Measurements from ENCODE around the gene UGGT2. TPM values are rescaled to one million over a fixed set of nuclear protein-coding genes. Genes with fewer than 3 reads are reported as not detected.

UGGT2 gene
- total RNA-seq, 4 donors from 2014 or later, result 17.5 to 29.9 (median 25.2) TPM

DNA sequence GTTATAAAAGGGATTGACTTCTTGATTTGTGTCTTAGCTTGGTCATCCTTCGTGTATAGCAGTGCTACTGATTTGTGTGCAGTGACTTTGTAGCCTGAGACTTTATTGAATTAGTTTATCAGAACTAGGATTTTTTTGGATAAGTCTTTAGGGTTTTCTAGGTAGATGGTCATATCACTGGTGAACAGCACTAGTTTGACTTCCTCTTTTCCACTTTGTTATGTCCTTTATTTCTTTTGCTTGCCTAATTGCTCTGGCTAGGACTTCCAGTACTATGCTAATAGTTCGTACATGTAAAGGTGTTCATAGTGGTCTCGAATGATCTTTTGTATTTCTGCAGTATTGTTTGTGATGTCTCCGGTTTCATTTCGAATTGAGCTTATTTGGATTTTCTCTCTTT, 230.9 kb downstream of the UGGT2 start:
- DNase-seq, result no peak
- H3K27me3 ChIP-seq, result no peaks in the 10 kb centered on the region
- H3K36me3 ChIP-seq, result peaks cover 0 to 4% (median 0%) of the 10 kb centered on the region in 3 donors
- H3K27ac ChIP-seq, result no peak overlapping the region
- H3K4me1 ChIP-seq, result no peaks in the 10 kb centered on the region
- no peaks in the 10 kb centered on the region for H3K9me3 ChIP-seq
- H3K4me3 ChIP-seq, result no peak overlapping the region
- no peak for TF ChIP-seq POLR2A (IDR thresholded peaks at IDR 0.05)
- TF ChIP-seq, protein P1, sequence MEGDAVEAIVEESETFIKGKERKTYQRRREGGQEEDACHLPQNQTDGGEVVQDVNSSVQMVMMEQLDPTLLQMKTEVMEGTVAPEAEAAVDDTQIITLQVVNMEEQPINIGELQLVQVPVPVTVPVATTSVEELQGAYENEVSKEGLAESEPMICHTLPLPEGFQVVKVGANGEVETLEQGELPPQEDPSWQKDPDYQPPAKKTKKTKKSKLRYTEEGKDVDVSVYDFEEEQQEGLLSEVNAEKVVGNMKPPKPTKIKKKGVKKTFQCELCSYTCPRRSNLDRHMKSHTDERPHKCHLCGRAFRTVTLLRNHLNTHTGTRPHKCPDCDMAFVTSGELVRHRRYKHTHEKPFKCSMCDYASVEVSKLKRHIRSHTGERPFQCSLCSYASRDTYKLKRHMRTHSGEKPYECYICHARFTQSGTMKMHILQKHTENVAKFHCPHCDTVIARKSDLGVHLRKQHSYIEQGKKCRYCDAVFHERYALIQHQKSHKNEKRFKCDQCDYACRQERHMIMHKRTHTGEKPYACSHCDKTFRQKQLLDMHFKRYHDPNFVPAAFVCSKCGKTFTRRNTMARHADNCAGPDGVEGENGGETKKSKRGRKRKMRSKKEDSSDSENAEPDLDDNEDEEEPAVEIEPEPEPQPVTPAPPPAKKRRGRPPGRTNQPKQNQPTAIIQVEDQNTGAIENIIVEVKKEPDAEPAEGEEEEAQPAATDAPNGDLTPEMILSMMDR (IDR thresholded peaks at IDR 0.05), result no peak

GRCh38 chr13:95814495-95814894, 238.7 kb downstream of the UGGT2 start:
- H3K4me3 ChIP-seq, result no peak overlapping the region
- no peak for TF ChIP-seq POLR2A (IDR thresholded peaks at IDR 0.05)
- no peak overlapping the region for H3K27ac ChIP-seq
- no peaks in the 10 kb centered on the region for H3K36me3 ChIP-seq
- no peak for DNase-seq
- no peaks in the 10 kb centered on the region for H3K4me1 ChIP-seq
- H3K9me3 ChIP-seq, result no peaks in the 10 kb centered on the region
- H3K27me3 ChIP-seq, result no peaks in the 10 kb centered on the region

DNA sequence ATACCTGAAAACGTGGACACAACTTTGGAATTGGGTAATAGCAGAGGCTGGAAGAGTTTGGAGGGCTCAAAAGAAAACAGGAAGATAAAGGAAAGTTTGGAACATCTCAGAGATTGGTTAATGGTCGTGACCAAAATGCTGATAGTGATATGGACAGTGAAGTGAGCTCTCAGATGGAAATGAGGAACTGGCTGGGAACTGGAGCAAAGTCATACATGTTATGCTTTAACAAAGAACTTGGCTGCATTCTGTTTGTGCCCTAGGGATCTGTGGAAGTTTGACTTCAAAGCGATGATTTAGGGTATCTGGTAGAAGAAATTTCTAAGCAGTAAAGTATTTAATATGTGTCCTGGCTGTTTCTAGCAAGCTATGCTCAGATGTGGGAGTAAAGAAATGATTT, 240.1 kb downstream of the UGGT2 start:
- H3K4me3 ChIP-seq, result no peak overlapping the region
- no peak for TF ChIP-seq POLR2A (IDR thresholded peaks at IDR 0.05)
- TF ChIP-seq, protein P1 (IDR thresholded peaks at IDR 0.05), result no peak
- H3K4me1 ChIP-seq, result no peaks in the 10 kb centered on the region
- no peak for DNase-seq
- no peaks in the 10 kb centered on the region for H3K27me3 ChIP-seq
- no peak overlapping the region for H3K27ac ChIP-seq
- H3K9me3 ChIP-seq, result no peaks in the 10 kb centered on the region
- H3K36me3 ChIP-seq, result no peaks in the 10 kb centered on the region

- Histone ChIP-seq H3K9me3 (no peaks in the 10 kb centered on the region), H3K4me1 (no peaks in the 10 kb centered on the region), H3K36me3 (no peaks in the 10 kb centered on the region), H3K4me3 (no peak overlapping the region), H3K27ac (no peak overlapping the region), H3K27me3 (no peaks in the 10 kb centered on the region)
- DNase-seq, result no peak
- no peak for TF ChIP-seq POLR2A (IDR thresholded peaks at IDR 0.05)
- TF ChIP-seq, protein P1 (IDR thresholded peaks at IDR 0.05), result no peak
Measured at GRCh38 chr13:95809429-95809828, 243.8 kb downstream of the UGGT2 start.

GRCh38 chr13:95805921-95806320, 247.3 kb downstream of the UGGT2 start:
- no peaks in the 10 kb centered on the region for H3K36me3 ChIP-seq
- no peak overlapping the region for H3K4me3 ChIP-seq
- TF ChIP-seq, protein P1 (IDR thresholded peaks at IDR 0.05), result no peak
- no peak for TF ChIP-seq POLR2A (IDR thresholded peaks at IDR 0.05)
- H3K27me3 ChIP-seq, result no peaks in the 10 kb centered on the region
- no peaks in the 10 kb centered on the region for H3K9me3 ChIP-seq
- H3K27ac ChIP-seq, result no peak overlapping the region
- no peak for DNase-seq
- H3K4me1 ChIP-seq, result no peaks in the 10 kb centered on the region

- H3K27me3 ChIP-seq, result no peaks in the 10 kb centered on the region
- H3K36me3 ChIP-seq, result no peaks in the 10 kb centered on the region
- no peak overlapping the region for H3K4me3 ChIP-seq
- no peaks in the 10 kb centered on the region for H3K4me1 ChIP-seq
- no peak for DNase-seq
- H3K9me3 ChIP-seq, result no peaks in the 10 kb centered on the region
- no peak for TF ChIP-seq POLR2A (IDR thresholded peaks at IDR 0.05)
- TF ChIP-seq, protein P1 (IDR thresholded peaks at IDR 0.05), result no peak
- no peak overlapping the region for H3K27ac ChIP-seq
Measured at GRCh38 chr13:95801825-95802224, 251.4 kb downstream of the UGGT2 start.

Data from Peyer's patch (tissue), 4 donors.